SK-N-SH treated with all-trans-retinoic acid at 6 μM for 48 hours (cell line): ENCODE measurements around the gene FUT7.

Experiments used
- ATAC-seq: fragments of 200-7000 bp; cut with Tn5 transposase; 3 replicates; pipeline ENCODE4 v1.9.1; 2020; ENCODE audit warnings: mild to moderate bottlenecking, moderate library complexity
- ARNTL ChIP-seq: fragments of 450-650 bp; formaldehyde crosslinking; IDR thresholded peaks from 2 replicates; pipeline ENCODE4 v1.5.0; 2020; ENCODE audit warnings: low read depth, mild to moderate bottlenecking, moderate library complexity, borderline replicate concordance
- BACH2 ChIP-seq: fragments of 250-450 bp; sonication (Bioruptor Pico); IDR thresholded peaks from 2 replicates; pipeline ENCODE4 v1.9.0; 2021; ENCODE audit warnings: mild to moderate bottlenecking, borderline replicate concordance
- CSDC2 ChIP-seq: fragments of 250-450 bp; sonication (Bioruptor Pico); IDR thresholded peaks from 2 replicates; pipeline ENCODE4 v1.5.0; 2020; ENCODE audit warnings: mild to moderate bottlenecking, moderate library complexity
- CSRNP3 ChIP-seq: fragments of 250-450 bp; sonication (Bioruptor Pico); IDR thresholded peaks from 2 replicates; pipeline ENCODE4 v1.5.1; 2021; ENCODE audit warnings: mild to moderate bottlenecking, moderate library complexity
- ESRRG ChIP-seq: fragments of 250-450 bp; sonication (Bioruptor Pico); IDR thresholded peaks from 2 replicates; pipeline ENCODE4 v1.6.1; 2021; ENCODE audit warnings: mild to moderate bottlenecking
- GLIS3 ChIP-seq: fragments of 250-450 bp; sonication (Bioruptor Pico); IDR thresholded peaks from 2 replicates; pipeline ENCODE4 v1.5.0; 2020; ENCODE audit warnings: mild to moderate bottlenecking, moderate library complexity
- ISL1 ChIP-seq: fragments of 250-450 bp; sonication (Bioruptor Pico); IDR thresholded peaks from 2 replicates; pipeline ENCODE4 v2.1.2; 2022; ENCODE audit warnings: mild to moderate bottlenecking, moderate library complexity
- OSR1 ChIP-seq: fragments of 250-450 bp; sonication (Bioruptor Pico); IDR thresholded peaks from 2 replicates; pipeline ENCODE4 v1.8.0; 2022; ENCODE audit warnings: moderate library complexity, mild to moderate bottlenecking, inconsistent platforms
- PPARA ChIP-seq: fragments of 250-450 bp; sonication (Bioruptor Pico); IDR thresholded peaks from 2 replicates; pipeline ENCODE4 v1.5.0; 2020; ENCODE audit warnings: mild to moderate bottlenecking, borderline replicate concordance
- RARB ChIP-seq: fragments of 250-450 bp; sonication (Bioruptor Pico); IDR thresholded peaks from 2 replicates; pipeline ENCODE4 v1.8.0; 2021; ENCODE audit warnings: mild to moderate bottlenecking, moderate library complexity
- TCF4 ChIP-seq: fragments of 250-450 bp; sonication (Bioruptor Pico); IDR thresholded peaks from 2 replicates; pipeline ENCODE4 v1.8.0; 2021; ENCODE audit warnings: mild to moderate bottlenecking, moderate library complexity, borderline replicate concordance
- TOX ChIP-seq: fragments of 250-450 bp; sonication (Bioruptor Pico); IDR thresholded peaks from 2 replicates; pipeline ENCODE4 v1.8.0; 2021; ENCODE audit warnings: mild to moderate bottlenecking, moderate library complexity, borderline replicate concordance
- ZC3H10 ChIP-seq: fragments of 250-450 bp; sonication (Bioruptor Pico); IDR thresholded peaks from 2 replicates; pipeline ENCODE4 v1.5.1; 2021; ENCODE audit warnings: mild to moderate bottlenecking, moderate library complexity
- ZFP3 ChIP-seq: fragments of 250-450 bp; sonication (Bioruptor Pico); IDR thresholded peaks from 2 replicates; pipeline ENCODE4 v1.5.0; 2020; ENCODE audit warnings: mild to moderate bottlenecking, moderate library complexity
- ZNF565 ChIP-seq: fragments of 450-650 bp; formaldehyde crosslinking; conservative IDR thresholded peaks from 2 replicates; pipeline ENCODE4 v1.5.0; 2020; ENCODE audit warnings: low read depth, mild to moderate bottlenecking, moderate library complexity
- ZNF70 ChIP-seq: fragments of 450-650 bp; formaldehyde crosslinking; IDR thresholded peaks from 2 replicates; pipeline ENCODE4 v1.5.0; 2020; ENCODE audit warnings: mild to moderate bottlenecking, moderate library complexity
- ZNF8 ChIP-seq: fragments of 450-650 bp; formaldehyde crosslinking; IDR thresholded peaks from 2 replicates; pipeline ENCODE4 v1.5.0; 2020; ENCODE audit warnings: mild to moderate bottlenecking, moderate library complexity
- TF ChIP-seq, protein P1 (sequence below): fragments of 250-450 bp; sonication (Bioruptor Pico); IDR thresholded peaks from 2 replicates; pipeline ENCODE4 v1.5.1; 2020; ENCODE audit warnings: low read depth, mild to moderate bottlenecking, moderate library complexity
- TF ChIP-seq, protein P2 (sequence below): fragments of 250-450 bp; sonication (Bioruptor Pico); IDR thresholded peaks from 2 replicates; pipeline ENCODE4 v1.5.0; 2020; ENCODE audit warnings: mild to moderate bottlenecking, moderate library complexity
- TF ChIP-seq, protein P3 (sequence below): fragments of 250-450 bp; sonication (Bioruptor Pico); IDR thresholded peaks from 2 replicates; pipeline ENCODE4 v1.8.0; 2020; ENCODE audit warnings: mild to moderate bottlenecking, moderate library complexity, borderline replicate concordance
- TF ChIP-seq, protein P4 (sequence below): fragments of 250-450 bp; sonication (Bioruptor Pico); IDR thresholded peaks from 2 replicates; pipeline ENCODE4 v1.8.0; 2021; ENCODE audit warnings: low read depth, mild to moderate bottlenecking, moderate library complexity, borderline replicate concordance

The FUT7 gene

GRCh38 chr9:137062384-137062783, 30.5 kb upstream of the FUT7 start (continued):
- TF ChIP-seq OSR1, result no peak

DNA sequence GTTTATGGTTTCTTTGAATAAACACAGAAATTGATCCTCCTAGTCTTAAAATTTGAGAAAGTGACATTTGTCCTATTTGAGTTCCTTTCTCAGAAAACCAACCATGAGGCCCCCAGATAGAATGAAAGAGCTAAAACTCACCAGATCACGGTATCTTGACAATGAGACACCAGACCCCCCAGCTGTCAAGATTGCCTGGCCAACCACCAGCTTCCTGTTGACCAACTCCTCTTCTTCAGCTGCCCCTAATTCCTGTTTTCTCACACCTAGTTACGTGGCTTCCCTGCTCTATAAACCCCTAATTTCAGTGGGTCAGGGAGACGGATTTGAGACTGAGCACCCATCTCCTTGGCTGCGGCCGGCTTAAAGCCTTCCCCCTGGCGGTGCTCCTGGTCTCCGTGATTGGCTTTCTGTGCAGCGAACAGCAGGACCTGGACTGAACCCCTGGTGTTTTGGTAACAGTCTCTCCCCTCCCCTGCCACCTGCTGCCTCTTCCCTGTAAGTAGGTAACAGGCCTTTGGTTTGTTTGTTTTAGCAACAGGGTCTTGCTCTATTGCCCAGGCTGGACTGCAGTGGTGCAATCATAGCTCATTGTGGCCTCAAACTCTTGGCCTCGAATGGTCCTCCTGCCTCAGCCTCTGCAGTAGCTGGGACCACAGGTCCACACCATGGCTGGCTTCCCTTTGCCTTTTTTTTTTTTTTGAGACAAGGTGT, 26.8 kb upstream of the FUT7 start:
- no peak for TF ChIP-seq ESRRG (CRISPR knock-in tag)
- TF ChIP-seq, protein P1, sequence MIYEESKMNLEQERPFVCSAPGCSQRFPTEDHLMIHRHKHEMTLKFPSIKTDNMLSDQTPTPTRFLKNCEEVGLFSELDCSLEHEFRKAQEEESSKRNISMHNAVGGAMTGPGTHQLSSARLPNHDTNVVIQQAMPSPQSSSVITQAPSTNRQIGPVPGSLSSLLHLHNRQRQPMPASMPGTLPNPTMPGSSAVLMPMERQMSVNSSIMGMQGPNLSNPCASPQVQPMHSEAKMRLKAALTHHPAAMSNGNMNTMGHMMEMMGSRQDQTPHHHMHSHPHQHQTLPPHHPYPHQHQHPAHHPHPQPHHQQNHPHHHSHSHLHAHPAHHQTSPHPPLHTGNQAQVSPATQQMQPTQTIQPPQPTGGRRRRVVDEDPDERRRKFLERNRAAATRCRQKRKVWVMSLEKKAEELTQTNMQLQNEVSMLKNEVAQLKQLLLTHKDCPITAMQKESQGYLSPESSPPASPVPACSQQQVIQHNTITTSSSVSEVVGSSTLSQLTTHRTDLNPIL (CRISPR knock-in tag), result no peak
- no peak for TF ChIP-seq ZNF565 (CRISPR knock-in tag)
- TF ChIP-seq ZFP3 (CRISPR knock-in tag), result no peak
- TF ChIP-seq ARNTL (CRISPR knock-in tag), result no peak
- no peak for TF ChIP-seq GLIS3
- TF ChIP-seq, protein P2, sequence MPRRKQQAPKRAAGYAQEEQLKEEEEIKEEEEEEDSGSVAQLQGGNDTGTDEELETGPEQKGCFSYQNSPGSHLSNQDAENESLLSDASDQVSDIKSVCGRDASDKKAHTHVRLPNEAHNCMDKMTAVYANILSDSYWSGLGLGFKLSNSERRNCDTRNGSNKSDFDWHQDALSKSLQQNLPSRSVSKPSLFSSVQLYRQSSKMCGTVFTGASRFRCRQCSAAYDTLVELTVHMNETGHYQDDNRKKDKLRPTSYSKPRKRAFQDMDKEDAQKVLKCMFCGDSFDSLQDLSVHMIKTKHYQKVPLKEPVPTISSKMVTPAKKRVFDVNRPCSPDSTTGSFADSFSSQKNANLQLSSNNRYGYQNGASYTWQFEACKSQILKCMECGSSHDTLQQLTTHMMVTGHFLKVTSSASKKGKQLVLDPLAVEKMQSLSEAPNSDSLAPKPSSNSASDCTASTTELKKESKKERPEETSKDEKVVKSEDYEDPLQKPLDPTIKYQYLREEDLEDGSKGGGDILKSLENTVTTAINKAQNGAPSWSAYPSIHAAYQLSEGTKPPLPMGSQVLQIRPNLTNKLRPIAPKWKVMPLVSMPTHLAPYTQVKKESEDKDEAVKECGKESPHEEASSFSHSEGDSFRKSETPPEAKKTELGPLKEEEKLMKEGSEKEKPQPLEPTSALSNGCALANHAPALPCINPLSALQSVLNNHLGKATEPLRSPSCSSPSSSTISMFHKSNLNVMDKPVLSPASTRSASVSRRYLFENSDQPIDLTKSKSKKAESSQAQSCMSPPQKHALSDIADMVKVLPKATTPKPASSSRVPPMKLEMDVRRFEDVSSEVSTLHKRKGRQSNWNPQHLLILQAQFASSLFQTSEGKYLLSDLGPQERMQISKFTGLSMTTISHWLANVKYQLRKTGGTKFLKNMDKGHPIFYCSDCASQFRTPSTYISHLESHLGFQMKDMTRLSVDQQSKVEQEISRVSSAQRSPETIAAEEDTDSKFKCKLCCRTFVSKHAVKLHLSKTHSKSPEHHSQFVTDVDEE, result no peak
- TF ChIP-seq TCF4 (CRISPR knock-in tag), result no peak
- no peak for TF ChIP-seq TOX
- TF ChIP-seq, protein P3, sequence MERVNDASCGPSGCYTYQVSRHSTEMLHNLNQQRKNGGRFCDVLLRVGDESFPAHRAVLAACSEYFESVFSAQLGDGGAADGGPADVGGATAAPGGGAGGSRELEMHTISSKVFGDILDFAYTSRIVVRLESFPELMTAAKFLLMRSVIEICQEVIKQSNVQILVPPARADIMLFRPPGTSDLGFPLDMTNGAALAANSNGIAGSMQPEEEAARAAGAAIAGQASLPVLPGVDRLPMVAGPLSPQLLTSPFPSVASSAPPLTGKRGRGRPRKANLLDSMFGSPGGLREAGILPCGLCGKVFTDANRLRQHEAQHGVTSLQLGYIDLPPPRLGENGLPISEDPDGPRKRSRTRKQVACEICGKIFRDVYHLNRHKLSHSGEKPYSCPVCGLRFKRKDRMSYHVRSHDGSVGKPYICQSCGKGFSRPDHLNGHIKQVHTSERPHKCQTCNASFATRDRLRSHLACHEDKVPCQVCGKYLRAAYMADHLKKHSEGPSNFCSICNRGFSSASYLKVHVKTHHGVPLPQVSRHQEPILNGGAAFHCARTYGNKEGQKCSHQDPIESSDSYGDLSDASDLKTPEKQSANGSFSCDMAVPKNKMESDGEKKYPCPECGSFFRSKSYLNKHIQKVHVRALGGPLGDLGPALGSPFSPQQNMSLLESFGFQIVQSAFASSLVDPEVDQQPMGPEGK (CRISPR knock-in tag), result no peak
- TF ChIP-seq PPARA (CRISPR knock-in tag), result no peak

GRCh38 chr9:137057545-137057944, 25.7 kb upstream of the FUT7 start:
- no peak for ATAC-seq
- TF ChIP-seq ESRRG (CRISPR knock-in tag) (no peak), RARB (CRISPR knock-in tag) (no peak), GLIS3 (no peak), ZNF565 (CRISPR knock-in tag) (no peak), ZC3H10 (CRISPR knock-in tag) (no peak), CSDC2 (CRISPR knock-in tag) (no peak), BACH2 (CRISPR knock-in tag) (no peak), CSRNP3 (CRISPR knock-in tag) (no peak), ARNTL (CRISPR knock-in tag) (no peak), OSR1 (no peak), ZNF8 (CRISPR knock-in tag) (no peak)

More for the DNA sequence above, 26.8 kb upstream of the FUT7 start:
- ATAC-seq, result no peak

DNA sequence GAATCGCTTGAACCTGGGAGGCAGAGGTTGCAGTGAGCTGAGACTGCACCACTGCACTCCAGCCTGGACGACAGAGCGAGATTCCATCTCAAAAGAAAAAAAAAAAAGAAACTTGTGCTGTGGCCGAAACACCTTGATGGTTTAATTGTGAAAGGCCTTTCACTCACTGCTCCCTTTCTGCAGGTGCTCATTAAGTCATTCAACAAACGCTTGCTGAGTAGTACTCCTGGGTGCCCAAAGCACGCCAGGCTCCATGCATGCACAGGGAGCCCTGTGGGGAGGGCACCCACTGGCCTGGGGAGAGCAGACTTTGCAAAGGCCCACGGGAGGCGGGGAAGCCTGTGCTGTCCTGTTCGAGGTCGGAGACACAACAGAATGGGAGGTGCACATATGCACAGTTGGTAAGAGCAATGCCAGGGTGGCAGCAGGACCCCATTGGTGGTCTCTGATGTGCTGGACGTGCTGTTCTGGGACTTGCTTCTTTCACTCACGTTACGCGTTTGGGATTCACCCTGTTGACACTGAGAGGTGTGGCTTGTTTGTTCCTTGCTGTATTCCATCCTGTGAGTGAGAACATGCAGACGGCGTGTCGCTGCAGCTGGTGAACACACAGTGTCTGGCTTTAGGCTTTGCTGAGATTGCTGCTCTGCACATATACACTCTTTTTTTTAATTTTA, 25.0 kb upstream of the FUT7 start:
- TF ChIP-seq ISL1 (CRISPR knock-in tag) (no peak), ZNF70 (CRISPR knock-in tag) (no peak), CSDC2 (CRISPR knock-in tag) (no peak), RARB (CRISPR knock-in tag) (no peak), GLIS3 (no peak), ZFP3 (CRISPR knock-in tag) (no peak)
- TF ChIP-seq, protein P3 (CRISPR knock-in tag), result no peak
- TF ChIP-seq, protein P2, result no peak
- TF ChIP-seq, protein P4, sequence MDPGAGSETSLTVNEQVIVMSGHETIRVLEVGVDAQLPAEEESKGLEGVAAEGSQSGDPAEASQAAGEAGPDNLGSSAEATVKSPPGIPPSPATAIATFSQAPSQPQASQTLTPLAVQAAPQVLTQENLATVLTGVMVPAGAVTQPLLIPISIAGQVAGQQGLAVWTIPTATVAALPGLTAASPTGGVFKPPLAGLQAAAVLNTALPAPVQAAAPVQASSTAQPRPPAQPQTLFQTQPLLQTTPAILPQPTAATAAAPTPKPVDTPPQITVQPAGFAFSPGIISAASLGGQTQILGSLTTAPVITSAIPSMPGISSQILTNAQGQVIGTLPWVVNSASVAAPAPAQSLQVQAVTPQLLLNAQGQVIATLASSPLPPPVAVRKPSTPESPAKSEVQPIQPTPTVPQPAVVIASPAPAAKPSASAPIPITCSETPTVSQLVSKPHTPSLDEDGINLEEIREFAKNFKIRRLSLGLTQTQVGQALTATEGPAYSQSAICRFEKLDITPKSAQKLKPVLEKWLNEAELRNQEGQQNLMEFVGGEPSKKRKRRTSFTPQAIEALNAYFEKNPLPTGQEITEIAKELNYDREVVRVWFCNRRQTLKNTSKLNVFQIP (CRISPR knock-in tag), result no peak
- ATAC-seq, result no peak
